ENCODE data around the gene NLK. TPM values are rescaled to one million over a fixed set of nuclear protein-coding genes. Genes with fewer than 3 reads are reported as not detected.
A peak's percentile ranks its signal among the peaks of the same experiment; 100 is the strongest.

NLK gene
- polyA plus RNA-seq, 5 donors: 17.9 to 22.6 (median 19.7) TPM

DNA sequence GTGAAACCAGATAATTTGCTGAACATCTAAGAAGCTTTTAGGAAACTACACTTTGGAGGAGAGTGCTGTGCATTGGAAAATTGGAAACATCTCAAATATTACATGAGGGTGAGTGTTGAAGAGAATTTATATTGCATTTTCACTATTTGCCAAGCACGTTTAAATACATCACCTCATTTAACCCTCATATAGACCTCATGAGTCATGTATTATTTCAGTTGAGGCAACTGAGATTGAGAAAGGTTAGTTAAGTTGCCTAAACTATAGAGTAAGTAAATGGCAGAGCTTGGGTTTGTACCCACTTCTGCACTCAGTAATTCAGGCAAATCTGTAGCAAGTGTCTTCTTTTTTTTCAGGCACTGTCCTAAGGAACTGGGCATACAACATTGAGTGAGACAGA, 3.7 kb upstream of the NLK start:
- no peak for DNase-seq

DNA sequence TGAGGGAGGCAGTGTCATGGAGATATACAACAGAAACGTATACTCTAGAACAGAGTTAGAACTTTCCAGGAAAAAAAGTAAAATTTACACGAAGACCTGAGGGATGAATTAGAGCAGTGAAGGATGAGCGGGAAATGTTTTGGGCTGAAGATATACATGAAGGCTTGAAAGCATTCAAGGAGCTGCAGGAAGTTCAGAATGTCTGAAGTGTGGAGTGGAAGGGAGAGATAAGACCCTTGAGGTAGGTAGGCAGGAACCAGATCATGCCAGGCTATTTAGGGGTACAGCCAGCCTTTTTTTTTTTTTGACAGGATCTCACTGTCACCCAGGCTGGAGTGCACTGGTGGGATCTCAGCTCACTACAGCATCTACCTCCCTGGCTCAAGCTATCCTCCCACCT, 3.2 kb upstream of the NLK start:
- DNase-seq: no peak

DNA sequence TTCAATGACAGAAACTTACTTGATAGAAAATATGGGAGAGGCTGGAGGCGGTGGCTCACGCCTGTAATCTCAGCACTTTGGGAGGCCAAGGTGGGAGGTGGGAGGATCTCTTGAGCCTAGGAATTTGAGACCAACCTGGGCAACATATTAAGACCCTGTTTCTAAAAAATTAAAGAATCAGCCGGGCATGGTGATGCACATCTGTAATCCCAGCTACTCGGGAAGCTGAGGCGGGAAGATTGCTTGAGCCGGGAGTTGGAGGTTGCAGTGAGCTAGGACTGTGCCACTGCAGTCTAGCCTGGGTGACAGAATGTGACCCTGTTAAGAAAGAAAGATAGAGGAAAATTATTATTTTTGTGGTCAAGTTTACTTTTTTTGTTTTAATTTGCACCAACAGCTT, 2.1 kb upstream of the NLK start:
- DNase-seq: no peak

DNA sequence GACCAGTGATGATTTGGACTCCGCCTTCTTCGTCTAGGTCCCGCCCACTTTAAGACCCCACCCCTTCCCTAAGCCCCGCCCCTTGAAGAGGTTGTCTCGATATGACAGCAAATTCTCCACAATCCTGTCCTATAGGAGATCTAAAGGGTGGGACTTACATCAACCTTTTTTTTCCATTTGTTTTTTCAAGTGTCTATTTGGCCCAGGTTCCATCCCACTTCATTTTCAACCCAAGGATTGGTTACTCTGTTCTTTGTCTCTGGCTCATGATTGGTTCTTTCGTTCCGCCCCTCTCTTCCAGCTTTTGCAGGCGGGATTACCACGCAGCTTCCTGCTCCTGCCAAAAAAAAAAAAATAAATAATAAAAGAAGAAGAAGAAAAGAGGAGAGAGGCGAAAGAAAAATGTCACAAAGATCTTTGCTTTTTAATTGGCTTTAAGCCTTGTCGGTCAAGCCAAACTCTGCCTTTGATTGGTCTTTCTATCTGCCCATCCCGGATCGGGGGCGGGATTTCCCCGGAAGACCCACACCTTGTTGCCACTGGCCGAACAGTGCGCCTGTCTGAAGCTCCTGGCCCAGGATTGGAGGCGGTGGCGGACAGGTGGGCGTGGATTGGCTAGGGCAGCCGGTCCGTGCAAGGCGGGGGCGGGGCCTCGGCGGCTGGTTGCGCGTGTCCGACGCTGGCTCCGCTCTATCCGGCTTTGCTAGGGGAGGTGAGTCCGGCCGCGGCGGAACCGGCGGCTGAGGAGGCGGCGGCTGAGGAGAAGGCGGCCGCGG, 1.2 kb upstream of the NLK start:
- DNase-seq: peak; percentile 99 to 100

DNA sequence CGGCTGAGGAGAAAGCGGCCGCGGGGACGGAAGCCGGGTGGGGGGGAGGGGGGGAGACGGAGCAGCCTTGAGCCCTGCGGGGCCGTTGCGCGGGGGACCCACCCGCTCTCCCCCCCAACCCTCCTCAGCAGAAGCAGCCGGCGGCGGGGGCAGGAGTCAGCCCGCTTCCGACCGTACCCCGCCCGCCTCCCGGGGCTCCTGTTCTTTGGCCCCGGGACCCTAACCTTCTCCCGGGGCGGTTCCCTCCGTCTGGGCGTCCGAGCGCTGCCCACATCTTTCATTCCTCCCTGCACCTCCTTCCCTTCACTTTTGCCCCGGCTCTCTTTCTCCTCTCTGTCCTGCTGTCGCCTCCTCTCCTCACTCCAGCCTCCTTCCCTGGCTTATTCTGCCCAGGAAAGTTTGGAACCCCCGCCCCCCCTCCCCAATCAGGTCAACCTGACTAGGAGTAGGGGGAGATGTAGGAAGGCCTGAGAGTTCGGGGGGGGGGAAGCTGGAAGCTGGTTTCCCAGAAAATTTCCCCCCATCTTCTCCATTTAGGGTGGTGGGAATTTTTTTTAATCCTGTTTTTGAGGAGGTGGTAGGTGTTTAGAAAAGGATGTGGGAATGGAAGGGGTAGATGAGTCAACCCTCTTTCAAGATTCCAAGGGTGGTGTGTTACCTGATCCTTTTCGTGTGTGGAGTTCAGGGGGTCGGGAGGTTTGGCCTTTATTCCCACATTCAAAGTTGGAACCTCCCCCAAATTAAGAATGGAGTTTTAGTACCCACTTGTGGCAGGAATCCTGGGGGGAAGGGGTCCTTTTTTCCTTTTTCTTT, 427 bp upstream of the NLK start:
- DNase-seq: no peak

DNA sequence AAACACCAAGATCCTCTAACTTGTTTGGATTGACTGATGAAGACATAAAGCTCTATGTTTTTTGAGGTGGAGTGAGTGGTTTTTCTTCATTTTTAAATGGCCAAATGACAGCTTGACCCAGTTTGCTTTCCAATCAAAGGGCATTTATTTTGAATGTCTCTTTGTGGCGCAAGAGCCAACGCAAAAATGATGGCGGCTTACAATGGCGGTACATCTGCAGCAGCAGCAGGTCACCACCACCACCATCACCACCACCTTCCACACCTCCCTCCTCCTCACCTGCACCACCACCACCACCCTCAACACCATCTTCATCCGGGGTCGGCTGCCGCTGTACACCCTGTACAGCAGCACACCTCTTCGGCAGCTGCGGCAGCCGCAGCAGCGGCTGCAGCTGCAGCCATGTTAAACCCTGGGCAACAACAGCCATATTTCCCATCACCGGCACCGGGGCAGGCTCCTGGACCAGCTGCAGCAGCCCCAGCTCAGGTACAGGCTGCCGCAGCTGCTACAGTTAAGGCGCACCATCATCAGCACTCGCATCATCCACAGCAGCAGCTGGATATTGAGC, 329 bp downstream of the NLK start:
- DNase-seq: no peak

DNA sequence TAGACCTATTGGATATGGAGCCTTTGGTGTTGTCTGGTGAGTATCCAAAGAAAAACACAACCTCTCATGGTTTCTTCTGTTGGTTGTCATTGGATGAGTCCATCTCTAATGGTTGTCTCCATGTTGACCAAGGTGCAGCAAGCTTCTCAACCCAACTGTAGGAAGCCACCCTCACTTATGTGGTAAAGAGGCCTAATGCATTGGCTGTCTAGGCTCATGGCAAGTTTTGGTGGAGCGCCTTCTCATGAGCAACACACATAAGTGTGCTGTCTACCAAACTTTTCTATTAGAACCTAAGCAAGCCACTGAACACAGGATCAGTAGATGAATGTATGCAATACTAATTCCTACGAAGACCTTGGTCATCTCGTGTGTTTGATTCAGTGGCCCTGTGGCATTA, 819 bp downstream of the NLK start:
- no peak for DNase-seq

DNA sequence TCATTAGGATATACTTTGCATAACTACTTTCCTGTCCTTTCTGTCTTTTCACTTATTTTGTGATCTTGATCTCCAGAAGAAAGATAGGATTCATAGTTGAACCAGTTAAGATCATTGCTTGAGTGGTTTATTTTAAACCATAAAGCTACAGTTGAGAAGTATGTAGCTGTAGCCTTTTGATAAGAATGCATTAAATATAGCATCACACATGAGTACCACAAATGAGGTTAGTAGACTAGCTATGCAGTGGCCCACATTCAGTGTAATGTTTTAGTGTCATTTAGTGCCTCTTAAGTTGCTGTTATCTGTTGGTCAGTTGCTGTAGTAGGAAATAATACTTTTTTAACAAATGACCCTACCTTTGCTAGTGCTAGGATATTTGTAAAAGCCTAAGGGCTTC, 1.3 kb downstream of the NLK start:
- no peak for DNase-seq

DNA sequence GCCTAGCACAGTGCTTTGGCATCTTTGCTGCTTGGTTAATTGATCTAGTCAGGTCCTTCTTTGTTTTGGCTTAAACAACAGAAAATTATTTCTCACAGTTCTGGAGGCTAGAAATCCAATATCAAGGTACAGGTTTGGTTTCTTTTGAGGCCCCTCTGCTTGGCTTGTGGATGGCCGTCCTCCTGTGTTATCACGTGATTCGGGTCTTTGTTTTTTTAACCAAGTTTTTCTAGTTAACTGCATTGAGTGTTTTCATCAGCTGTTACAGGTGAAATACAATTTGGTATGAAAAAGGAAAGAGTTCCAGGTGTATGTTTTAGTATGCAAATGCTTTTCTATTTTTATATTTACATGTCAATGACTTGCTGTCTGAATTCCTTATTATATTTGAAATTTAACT, 2.8 kb downstream of the NLK start:
- no peak for DNase-seq

DNA sequence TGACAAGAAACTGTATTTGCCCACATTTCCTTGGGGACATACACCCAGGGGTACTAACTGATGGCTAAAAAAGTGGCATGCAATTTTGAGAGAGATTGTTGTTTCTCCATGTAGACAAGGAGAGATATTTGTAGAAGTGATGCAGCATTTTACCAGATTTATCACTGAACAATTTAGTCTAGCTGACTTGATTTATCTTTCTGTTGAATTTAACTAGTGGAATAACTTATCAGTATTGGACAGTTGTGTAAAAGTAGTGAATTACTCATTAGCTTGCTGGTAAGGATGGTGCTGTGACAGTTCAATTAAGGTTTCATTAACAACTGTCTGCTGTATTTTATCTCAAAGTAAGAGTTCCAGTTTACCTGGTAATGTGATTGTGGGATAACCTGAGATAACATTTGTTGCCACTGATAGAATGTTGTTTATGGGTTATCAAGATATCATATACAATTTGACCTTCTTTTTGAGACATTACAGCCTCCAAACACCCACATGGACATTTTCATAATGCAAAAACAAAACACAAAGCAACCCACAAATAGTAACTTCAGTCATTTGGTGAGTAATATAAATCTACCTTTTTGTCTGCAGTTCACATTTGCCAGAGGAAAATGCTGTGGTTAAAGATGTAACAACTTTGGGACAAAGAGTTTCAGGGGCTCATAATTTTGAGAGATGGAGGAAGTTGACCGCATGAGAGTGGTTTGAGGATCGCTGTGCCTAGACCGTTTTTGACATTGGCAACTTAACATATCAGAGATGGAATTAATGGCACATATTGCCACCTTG, 3.8 kb downstream of the NLK start:
- no peak for DNase-seq

DNA sequence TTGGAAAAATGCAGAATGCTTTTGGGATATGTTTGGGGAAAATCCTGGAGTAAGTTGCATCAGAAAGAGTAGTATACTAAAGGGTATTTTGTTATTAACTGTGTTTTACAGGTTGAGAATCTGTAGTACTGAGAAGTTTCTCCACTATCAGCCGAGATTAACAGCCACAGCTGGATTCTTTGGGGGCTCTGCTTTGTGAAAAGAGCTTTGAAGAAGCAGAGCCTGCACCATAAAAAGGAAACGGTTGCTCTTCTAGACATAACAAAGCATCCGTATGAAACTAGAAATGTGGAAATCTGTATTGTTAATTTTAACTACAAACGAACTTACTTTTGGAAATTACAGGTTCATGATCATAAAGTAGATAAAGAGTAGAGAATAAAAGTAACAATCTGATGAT, 5.3 kb downstream of the NLK start:
- no peak for DNase-seq

DNA sequence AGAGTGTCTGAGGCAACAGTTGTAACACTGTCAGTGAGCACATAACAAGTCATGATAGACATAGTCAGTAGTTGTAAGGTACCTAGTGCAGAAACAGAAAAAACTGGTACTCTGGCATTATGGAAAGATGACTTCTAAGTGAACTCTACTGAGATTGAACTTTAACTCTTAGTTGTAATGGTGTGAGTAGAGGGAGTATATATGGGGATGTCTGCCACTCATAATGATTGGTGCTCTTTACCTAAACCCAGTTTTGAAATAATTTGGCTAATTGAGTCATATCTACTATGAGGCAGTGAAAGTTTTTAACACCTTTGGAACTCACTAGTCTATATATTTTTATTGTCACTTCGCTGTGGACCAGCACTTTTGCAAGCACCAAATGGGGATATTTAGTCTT, 6.6 kb downstream of the NLK start:
- DNase-seq: no peak

DNA sequence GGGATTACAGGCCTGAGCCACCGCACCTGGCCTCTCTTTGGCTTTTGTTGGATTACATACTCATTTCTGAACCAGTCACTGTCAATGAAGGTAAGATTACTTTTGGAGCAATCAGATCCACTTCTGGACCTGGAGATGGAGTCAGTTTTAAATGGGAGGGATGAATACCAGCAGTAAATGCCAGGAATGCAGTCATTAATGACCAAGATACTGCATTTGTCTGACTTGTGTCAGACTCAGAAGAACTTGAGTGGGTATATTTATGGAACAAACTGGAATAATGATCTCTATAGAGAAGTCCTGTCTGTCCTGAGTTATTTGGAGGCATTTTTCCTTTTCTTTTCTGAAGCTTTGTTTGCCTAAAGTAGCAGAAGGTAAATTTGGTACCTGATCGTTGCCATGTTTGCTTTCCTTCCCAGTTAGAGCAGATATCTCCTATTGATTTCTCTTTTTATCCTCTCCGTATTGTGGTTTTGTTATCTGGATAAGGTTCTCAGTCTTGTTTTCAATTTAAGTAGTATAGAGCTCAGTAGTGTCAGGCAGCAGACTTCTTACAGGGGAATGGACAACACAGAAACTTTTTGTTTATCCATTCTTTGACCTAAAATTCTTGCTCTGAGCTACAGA, 10.7 kb downstream of the NLK start:
- DNase-seq: no peak

DNA sequence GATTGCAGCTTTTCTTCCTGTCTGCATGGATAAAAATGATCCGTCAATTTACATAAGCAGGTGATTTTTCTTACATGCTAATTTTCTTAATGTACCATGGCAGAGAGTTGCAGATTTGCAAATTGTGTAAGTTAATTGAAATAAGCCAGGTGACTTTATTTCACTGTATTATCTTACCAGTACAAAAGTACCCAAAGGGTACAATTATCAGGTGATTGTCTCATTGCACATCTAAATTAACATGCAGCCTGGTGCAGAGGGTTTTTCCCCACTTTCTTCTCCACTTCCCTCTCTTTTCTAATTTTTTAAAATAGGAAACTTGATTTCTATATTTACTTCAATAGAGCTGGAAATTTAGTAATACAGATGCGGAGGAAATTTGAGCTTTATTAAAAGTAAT, 11.2 kb downstream of the NLK start:
- DNase-seq: no peak

DNA sequence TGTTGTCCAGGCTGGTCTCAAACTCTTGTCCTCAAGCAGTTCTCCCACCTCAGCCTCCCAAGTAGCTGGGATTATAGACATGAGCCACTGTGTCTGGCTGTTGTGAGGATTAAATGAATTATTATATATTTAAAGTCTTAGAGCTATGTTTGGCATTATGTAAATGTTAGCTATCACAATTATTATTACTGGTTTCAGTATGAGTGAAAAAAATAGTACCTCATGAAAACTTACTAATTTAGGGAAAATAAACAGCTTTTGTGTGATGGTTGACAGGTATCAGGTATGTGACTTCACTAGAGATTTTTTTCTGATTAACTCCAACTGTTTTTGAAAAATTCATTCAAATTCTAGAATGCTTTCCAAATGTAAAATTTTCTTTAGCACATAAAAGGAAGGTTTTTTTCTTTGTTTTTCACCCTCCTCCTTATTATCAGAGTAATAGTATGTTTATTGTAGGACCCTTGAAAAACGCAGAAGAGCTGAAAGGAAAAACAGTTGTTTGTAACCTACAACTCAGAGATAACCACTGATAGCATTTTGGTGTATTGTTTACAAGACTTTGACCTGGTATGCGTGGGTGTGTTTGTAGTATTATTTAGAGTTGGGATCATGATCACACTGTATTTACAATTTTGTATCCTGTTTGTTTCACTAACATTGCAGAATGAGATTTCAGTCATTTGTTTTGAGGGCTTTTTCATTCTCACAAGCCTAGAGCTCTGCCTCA, 13.2 kb downstream of the NLK start:
- no peak for DNase-seq

DNA sequence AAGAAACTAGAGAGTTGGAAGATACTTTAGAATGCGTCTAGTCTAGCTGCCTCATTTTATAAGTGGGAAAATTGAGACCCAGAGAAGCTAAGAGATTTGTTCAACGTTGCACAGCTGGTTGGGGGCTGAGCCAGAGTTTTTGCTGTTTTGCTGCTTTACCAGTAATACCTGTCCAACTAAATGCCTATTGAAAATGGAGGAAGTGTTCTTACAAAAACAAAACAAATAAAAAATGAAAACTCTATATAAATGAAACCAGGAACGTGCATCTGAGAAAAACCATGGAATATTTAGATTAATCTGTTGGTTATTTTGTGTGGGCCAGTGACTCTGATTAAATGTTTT, 13.8 kb downstream of the NLK start:
- no peak for DNase-seq

DNA sequence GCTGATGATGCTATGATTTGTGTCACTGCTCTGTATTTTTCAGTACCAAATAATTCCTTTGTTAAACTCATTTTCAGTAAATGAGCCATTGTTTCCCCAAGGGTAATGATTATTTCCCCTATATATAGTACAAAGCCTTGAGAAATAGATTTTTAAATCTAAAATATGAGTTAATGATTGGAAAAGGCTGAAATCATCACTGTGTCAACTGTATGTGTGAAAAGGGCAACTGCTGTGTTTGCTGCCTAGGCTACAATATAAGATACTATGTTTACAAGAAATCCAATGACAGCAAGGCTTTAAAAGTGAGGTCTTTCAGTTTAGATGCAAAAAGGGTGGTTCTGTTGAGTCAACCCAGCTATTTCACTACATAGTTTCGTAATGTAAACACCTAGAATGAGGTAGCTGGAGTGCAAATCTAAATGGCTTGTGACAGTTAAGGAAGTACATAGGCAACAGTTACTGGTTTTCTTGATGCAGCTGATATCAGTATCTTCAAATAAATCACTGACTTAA, 15.3 kb downstream of the NLK start:
- no peak for DNase-seq

DNA sequence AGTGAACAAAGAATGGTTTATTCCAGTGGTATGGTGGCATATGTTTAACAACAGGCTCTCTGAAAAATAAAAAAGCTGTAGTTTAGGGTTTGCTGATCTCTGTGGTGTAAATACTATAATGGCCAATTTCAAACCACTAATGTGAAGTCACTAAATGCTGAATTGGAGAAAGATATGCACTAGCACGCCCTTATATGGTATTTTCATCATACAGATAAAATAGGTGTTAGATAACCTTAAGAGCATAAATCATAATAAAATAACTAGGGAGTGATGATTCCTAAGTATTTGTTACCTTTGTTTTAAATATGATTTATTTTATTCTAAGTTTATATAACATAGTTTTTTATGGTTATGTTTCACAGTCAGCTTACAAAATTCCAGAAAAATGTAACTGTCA, 17.2 kb downstream of the NLK start:
- no peak for DNase-seq

DNA sequence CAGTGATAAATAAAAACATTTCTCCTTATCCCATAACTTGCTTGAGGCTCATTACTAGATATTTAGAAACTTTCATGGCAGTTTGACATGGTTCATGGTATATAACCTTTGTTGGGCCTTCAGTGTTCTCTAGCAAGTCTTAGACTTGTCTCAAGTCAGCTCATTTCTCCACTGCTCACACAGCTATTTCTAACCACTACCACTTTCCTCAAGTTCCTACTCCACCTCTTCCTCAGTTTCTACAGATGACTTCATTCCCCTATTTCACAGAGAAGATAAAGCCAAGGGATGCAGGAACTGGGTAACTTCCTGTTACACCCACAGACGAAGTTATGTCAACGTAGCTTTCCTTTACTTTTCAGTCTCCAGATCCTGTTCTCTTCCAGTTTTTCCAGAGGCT, 23.2 kb downstream of the NLK start:
- no peak for DNase-seq

DNA sequence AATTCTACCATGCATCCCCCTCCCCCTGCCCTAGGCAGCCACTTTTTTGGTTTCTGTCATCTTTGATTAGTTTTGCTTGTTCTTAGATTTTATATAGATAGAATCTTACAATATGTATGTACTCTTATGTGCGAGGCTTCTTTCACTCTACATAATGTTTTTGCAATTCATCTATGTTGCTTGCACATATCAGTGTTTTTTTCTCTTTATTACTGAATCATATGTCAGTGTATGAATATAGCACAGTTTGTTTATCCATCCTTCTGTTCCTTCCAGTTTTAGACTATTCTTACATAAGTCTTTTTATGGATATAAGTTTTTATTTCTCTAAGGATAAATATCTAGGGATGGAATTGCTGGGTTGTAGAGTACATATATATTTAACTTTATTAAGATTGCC, 26.6 kb downstream of the NLK start:
- DNase-seq: no peak

DNA sequence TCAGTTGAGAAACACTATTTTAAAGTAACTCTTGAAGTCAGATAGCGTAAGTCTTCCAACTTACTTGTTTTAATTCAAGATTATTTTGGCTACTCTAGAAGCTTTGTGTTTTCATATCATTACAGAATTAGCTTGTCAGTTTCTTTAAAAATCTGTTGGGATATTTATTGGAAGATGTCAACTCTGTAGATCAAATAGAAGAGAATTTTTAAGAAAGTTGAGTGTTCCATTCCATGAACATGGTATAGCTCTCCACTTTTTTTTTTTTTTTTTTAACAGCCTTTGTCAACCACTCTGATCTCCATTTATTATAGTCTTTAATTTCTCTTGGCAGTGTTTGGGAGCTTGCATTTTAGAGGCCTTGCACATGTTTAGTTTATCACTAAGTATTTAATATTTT, 28.7 kb downstream of the NLK start:
- no peak for DNase-seq
